ENCODE data around the gene MAN2A2.
"Not testable (repeated sequence)": the region's sequence is repeated elsewhere in the genome, so short reads cannot be mapped to it uniquely, and the experiment has no call there.

MAN2A2 gene

DNA sequence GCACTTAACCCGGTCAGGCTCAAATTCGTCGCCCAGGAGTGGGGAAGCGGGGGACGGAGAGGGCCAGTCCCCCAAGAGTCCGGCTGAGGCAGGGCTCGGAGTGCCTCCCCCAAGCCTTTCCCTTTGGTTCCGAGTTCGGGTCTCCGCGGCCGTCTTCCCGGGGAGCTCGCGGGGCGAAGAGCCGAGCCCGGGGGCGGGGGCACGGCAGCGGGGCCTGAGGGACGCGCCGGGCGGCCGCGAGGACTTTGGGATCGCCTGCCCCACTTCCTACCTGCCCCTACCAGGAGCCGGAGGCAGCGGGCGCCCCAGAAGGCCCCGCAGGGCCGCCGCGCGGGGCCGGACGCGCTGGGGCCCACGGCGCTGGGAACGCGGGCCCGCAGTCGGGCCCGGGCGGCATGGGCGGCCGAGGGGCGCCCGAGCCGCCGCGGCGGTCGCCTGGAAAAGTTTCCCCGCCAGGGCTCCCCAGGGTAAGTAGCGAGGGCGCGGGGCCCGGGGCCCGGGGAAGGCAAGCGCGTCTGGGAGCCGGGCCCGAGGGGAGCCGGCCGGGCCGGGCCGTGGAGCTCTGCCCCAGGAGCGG lies 31.9 kb upstream of the MAN2A2 start:
- no peak for DNase-seq (ENCODE audit: low read depth in 2 of 2)

DNA sequence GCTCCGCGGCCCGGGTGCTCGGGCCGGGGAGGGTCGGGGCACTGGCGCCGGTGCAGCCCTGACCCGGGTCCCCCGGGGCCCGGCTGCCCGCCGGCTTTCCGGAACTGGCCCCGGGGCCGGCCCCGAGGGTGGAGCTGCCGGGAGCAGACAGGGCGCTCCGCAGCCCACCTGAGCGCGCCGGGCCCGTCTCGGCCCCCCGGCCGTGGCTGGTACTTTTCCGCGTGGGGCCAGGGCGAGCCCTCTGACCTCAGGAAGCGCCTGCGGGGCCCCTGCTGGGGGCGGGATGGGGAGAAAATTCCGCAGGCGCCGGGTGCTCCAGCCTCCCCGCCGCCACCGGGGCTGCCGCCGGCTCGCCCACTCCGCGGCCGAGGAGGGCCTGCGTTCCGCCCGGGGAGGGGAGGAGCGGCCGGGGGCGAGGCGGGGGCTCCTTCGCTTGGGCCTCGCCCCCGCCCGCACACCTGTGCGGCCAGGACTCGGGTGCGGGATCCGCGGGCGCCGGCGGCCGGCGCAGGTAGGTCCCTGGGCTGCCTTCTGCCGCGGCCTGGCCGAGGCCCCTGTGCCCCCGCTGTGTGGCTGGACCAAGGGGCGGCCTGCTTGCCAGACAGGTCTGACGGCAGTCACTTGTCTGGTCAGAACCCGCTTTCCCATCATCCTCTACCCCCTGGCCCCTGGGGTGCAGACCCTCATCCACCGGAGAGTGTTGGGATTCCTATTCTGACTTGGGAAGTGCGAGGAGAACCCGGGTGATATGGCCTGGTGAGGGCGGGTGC lies 31.2 kb upstream of the MAN2A2 start:
- DNase-seq (ENCODE audit: low read depth in 2 of 2) = no peak

DNA sequence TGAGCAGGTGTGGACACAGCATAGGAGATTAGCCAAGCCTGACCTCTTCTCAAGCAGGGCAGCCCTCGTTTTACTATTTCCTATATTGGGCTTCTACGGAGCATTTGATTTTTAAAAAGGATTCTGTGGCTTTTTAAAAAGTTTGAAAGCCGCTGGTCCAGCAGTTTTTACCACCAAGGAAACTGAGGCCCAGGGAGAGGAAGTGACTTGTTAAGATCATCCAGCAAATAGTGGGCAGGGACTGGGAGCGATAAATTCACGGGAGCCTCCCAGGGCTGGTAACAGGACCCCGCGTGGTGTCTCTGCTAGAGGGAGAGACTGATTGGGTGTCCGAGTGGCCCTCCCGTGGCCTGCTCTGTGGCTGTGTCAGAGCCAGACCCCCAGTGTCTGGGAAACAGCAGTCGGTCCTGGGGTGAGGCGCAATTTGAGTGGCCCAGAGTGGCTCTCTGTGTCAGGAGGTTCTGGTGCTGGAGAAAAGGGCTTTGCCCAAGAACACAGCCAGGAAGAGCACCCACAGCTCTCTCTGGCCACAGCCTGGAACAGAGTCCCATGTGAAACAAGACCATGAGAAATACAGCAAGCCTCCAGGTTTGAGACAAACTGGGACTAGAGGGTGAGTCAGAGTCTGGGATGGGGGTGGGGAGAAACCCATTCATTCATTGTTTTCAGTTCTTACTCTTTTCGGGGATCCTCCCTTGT lies 30.5 kb upstream of the MAN2A2 start:
- peak in 1 of 2 donors; percentile 61 for DNase-seq (ENCODE audit: low read depth in 2 of 2)

DNA sequence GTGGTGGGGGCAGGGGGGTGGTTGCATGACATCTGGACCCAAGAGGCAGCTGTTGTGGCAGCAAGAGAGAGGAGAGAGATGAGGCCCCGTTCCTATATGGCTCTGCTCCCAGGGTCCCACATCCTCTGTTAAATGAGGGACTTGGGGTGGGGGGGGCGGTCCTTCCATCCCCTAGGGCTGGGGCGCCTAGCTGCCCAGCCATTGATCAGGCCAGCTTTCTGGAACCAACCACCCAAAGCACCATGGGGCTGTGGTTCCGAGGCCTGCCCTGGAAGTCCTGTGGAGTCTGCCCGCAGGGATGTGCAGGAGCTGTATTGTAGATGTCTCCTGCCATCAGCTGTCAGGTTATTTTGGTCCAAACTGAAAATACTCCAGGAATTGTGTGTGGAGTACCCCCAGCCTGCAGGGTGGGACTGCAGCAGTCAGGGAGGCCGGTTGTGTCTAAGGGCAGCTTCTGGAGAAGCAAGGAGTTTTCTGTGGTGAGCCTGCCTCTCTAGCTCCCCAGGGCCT lies 29.6 kb upstream of the MAN2A2 start:
- DNase-seq (ENCODE audit: low read depth in 2 of 2) = no peak

DNA sequence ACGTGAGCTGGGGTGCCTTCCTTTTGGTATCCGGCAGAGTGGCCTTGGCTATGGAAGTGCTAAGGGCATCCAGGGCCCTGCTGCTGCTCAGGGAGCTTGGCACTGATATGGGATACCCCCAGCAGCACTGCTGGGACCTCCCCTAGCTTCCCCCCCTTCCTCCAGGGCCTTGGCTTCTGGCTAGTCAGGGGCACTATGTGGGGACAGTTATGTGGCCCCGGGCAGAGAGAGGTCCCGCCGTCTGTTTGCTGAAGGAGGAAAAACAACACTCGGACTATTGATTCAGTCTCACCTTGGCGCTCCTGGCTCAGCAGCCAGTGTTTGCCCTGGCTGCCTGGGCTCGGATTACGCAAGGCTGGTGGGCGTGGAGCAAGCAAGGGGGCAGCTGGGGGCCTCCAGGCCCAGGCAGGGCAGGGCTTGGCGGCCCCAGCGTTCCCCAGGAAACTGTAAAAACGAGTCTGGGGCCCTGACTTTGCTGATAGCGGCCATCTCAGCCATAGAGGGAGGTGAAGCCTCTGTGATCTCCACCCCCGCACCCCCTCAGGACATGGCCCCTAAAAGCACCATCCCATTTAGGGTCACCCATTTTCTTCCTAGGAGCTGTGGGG lies 29.0 kb upstream of the MAN2A2 start:
- DNase-seq (ENCODE audit: low read depth in 2 of 2) = no peak

DNA sequence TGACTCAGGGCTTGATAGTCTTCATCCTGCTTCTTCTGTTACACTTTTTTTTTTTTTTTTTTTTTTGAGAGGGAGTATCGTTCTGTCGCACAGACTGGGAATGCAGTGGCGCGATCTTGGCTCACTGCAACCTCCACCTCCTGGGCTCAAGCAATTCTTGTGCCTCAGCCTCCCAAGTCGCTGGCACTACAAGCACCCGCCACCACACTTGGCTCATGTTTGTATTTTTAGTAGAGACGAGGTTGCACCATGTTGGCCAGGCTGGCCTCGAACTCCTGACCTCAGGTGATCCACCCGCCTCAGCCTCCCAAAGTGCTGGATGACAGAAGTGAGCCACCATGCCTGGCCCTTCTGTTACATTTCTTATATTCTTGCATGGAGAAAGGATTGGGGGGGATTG lies 28.1 kb upstream of the MAN2A2 start:
- not testable (repeated sequence) for DNase-seq (ENCODE audit: low read depth in 2 of 2)

DNA sequence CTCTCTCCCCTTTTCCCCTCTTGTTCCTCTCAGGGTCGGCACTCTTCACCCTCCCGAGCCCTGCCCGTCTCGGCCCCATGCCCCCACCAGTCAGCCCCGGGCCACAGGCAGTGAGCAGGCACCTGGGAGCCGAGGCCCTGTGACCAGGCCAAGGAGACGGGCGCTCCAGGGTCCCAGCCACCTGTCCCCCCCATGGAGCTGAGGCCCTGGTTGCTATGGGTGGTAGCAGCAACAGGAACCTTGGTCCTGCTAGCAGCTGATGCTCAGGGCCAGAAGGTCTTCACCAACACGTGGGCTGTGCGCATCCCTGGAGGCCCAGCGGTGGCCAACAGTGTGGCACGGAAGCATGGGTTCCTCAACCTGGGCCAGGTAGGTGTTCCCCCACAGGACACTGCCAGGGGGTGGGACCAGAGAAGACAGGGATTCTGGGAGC lies 27.5 kb upstream of the MAN2A2 start:
- no peak for DNase-seq (ENCODE audit: low read depth in 2 of 2)

DNA sequence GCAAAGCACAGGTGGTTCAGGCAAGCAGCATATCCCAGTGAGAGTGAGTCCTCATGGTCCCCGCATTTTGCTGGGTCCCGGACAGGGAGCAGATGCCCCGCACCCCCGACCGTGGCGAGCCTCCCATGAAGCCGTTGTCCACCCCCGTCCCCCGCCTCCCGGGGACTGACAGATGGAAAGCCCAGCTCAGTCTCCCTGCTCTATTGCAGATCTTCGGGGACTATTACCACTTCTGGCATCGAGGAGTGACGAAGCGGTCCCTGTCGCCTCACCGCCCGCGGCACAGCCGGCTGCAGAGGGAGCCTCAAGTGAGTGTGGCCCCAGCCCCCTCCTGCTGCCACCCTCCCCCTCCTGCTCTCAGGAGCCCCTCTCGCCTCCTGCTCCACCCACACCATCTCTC lies 27.1 kb upstream of the MAN2A2 start:
- DNase-seq (ENCODE audit: low read depth in 2 of 2) = no peak

DNA sequence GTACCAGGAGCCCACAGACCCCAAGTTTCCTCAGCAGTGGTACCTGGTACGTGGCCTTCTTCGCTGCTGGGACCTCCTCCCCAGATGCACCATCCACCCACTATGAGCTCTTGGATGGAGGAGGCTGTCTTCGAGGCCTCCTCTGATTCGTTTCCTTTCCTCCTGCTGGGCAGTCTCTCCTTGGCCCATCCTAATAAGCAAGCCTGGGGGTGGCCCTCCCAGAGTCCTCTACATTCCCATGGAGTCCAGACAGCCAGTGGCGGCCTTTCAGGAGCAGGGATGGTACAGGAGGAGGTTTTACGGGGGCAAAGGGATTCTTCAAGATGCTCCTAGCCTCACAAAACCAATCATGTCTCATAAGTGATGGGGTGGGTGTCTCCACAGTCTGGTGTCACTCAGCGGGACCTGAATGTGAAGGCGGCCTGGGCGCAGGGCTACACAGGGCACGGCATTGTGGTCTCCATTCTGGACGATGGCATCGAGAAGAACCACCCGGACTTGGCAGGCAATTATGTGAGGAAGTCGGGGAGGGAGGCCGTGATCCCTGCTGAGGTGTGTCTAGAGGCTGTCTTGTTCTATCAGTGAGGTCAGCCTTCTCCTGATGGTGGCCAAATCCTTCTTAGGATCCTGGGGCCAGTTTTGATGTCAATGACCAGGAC lies 26.5 kb upstream of the MAN2A2 start:
- DNase-seq (ENCODE audit: low read depth in 2 of 2) = no peak

DNA sequence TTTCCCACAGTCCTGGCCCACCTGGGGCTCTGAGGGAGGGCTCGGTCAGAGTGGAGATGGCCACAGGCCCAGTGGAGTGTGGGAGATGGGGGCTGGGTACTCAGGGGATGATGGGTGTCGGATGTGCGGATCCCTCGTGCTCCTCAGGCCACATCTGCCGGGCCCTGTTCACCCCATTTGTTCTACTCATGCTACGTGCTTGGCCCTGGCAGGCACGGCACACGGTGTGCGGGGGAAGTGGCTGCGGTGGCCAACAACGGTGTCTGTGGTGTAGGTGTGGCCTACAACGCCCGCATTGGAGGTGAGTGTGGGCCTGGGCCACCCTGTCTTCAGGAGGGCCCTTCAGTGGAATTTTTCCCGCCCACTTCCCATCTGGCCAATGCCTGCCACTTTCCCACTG lies 25.8 kb upstream of the MAN2A2 start:
- no peak for DNase-seq (ENCODE audit: low read depth in 2 of 2)

DNA sequence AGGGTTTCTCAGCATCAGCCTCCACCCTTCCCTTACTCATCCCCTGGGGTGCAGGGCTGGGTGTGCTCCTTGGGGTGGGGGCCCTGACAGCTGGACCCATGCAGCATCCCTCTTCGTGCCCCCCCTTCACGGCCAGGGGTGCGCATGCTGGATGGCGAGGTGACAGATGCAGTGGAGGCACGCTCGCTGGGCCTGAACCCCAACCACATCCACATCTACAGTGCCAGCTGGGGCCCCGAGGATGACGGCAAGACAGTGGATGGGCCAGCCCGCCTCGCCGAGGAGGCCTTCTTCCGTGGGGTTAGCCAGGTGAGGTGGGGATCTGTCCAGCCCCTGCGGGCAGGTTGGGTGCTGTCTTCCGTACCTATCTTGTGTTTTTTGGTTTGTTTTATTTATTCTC lies 25.1 kb upstream of the MAN2A2 start:
- no peak for DNase-seq (ENCODE audit: low read depth in 2 of 2)

DNA sequence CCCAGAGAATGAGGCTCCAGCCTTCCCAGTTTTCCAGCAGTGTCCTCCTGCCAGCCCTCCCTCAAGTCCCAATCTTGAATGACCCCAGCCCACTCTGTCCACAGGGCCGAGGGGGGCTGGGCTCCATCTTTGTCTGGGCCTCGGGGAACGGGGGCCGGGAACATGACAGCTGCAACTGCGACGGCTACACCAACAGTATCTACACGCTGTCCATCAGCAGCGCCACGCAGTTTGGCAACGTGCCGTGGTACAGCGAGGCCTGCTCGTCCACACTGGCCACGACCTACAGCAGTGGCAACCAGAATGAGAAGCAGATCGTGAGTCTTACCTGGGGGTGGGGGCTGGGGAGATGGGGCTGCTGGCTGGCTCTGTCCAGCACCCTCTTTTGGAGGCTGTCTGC lies 24.4 kb upstream of the MAN2A2 start:
- DNase-seq (ENCODE audit: low read depth in 2 of 2) = no peak

DNA sequence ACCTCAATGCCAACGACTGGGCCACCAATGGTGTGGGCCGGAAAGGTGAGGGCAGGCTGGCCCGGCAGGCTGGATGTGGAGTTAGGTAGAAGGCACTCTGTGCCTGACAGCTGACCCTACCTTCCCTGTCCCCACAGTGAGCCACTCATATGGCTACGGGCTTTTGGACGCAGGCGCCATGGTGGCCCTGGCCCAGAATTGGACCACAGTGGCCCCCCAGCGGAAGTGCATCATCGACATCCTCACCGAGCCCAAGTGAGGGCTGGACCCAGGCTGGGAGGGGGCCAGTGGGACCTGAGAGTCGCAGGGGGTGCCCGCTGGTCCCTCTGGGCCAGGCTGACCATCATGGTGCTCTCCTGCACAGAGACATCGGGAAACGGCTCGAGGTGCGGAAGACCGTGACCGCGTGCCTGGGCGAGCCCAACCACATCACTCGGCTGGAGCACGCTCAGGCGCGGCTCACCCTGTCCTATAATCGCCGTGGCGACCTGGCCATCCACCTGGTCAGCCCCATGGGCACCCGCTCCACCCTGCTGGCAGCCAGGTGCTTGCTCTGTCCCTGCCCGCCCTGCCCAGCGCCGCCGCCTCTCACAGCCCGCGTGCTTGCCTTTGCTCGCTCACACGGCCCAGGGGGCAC lies 23.3 kb upstream of the MAN2A2 start:
- no peak for DNase-seq (ENCODE audit: low read depth in 2 of 2)

DNA sequence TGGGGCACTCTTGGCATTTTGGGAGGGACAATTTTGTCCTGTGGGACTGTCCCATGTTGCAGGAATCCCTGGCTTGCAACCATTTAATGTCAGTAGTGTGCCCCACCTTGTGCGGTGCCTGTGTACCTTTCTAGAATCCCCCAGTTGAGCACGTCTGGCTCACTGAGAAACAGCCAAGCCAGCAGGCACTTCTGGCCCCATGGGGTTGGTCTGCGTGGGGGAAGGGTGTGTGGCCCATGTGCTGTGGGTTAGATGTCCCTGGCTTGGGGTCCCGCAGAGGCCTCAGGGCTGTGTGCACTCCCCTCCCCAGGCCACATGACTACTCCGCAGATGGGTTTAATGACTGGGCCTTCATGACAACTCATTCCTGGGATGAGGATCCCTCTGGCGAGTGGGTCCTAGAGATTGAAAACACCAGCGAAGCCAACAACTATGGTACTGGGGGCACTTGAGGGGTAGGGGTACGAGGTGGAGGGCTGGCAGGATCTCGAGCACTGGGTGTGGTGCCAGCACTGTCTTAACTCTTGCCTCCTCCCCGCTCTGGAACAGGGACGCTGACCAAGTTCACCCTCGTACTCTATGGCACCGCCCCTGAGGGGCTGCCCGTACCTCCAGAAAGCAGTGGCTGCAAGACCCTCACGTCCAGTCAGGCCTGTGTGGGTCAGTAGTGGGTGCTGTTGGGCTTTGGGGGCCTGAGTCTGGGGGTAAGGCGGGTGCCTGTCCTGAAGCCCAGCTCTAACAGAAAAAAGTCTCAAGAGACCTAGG lies 22.5 kb upstream of the MAN2A2 start:
- DNase-seq (ENCODE audit: low read depth in 2 of 2) = no peak

DNA sequence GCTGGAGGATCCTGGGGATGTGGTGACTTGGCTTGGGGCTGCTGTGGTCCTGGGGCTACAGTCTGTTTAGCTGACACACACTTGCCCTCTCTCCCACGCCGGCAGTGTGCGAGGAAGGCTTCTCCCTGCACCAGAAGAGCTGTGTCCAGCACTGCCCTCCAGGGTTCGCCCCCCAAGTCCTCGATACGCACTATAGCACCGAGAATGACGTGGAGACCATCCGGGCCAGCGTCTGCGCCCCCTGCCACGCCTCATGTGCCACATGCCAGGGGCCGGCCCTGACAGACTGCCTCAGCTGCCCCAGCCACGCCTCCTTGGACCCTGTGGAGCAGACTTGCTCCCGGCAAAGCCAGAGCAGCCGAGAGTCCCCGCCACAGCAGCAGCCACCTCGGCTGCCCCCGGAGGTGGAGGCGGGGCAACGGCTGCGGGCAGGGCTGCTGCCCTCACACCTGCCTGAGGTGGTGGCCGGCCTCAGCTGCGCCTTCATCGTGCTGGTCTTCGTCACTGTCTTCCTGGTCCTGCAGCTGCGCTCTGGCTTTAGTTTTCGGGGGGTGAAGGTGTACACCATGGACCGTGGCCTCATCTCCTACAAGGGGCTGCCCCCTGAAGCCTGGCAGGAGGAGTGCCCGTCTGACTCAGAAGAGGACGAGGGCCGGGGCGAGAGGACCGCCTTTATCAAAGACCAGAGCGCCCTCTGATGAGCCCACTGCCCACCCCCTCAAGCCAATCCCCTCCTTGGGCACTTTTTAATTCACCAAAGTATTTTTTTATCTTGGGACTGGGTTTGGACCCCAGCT lies 21.7 kb upstream of the MAN2A2 start:
- no peak for DNase-seq (ENCODE audit: low read depth in 2 of 2)

DNA sequence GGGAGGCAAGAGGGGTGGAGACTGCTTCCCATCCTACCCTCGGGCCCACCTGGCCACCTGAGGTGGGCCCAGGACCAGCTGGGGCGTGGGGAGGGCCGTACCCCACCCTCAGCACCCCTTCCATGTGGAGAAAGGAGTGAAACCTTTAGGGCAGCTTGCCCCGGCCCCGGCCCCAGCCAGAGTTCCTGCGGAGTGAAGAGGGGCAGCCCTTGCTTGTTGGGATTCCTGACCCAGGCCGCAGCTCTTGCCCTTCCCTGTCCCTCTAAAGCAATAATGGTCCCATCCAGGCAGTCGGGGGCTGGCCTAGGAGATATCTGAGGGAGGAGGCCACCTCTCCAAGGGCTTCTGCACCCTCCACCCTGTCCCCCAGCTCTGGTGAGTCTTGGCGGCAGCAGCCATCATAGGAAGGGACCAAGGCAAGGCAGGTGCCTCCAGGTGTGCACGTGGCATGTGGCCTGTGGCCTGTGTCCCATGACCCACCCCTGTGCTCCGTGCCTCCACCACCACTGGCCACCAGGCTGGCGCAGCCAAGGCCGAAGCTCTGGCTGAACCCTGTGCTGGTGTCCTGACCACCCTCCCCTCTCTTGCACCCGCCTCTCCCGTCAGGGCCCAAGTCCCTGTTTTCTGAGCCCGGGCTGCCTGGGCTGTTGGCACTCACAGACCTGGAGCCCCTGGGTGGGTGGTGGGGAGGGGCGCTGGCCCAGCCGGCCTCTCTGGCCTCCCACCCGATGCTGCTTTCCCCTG lies 21.0 kb upstream of the MAN2A2 start:
- no peak for DNase-seq (ENCODE audit: low read depth in 2 of 2)

DNA sequence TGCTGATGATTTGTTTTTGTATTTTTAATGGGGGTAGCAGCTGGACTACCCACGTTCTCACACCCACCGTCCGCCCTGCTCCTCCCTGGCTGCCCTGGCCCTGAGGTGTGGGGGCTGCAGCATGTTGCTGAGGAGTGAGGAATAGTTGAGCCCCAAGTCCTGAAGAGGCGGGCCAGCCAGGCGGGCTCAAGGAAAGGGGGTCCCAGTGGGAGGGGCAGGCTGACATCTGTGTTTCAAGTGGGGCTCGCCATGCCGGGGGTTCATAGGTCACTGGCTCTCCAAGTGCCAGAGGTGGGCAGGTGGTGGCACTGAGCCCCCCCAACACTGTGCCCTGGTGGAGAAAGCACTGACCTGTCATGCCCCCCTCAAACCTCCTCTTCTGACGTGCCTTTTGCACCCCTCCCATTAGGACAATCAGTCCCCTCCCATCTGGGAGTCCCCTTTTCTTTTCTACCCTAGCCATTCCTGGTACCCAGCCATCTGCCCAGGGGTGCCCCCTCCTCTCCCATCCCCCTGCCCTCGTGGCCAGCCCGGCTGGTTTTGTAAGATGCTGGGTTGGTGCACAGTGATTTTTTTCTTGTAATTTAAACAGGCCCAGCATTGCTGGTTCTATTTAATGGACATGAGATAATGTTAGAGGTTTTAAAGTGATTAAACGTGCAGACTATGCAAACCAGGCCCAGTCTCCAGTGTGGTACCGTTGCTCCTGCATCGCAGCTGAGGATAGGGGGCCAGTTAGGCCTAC lies 20.1 kb upstream of the MAN2A2 start:
- DNase-seq (ENCODE audit: low read depth in 2 of 2) = no peak

DNA sequence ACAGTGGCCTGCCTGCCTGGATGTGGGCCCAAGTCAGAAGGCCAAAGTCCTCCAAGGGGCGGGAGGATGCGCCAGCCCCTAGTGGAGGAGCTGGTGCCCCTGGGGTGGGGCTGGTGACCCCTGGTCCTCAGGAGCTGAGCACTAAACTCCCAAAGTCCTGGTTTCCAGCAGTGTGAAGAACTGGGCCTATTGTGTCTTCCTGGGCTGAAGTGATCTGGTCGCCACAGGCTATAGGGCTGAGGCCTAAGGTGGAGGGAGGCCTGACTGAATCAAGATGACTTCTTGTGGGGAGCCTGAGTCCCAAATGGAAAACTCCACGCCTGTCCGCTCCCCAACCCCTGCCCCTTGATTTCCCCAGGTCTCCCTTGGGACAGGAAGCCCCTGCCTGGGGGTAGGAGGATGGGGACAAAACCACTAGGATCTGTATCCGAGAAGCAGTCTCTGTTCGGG lies 19.6 kb upstream of the MAN2A2 start:
- DNase-seq (ENCODE audit: low read depth in 2 of 2) = no peak
